ENCODE data around the gene SGSM2. TPM values are rescaled to one million over a fixed set of nuclear protein-coding genes. Genes with fewer than 3 reads are reported as not detected.

Gene SGSM2
- total RNA-seq, 1 donor from 2014 or later: 56.0 TPM

DNA sequence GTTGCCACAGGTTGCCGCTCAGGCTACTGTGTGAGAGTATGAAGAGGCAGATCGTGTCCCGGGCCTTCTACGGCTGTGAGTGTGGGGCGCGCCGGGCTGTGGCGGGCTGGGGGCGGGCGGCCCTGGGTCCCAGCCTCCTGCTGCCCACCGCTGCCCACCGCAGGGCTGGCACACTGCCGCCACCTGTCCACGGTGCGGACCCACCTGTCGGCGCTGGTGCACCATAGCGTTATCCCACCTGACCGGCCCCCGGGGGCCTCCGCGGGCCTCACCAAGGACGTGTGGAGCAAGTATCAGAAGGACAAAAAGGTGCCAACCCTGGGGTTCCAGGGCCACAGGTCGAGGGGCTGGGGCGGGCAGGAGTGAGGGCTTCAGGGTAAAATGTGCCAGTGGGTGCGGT, 34.9 kb downstream of the SGSM2 start:
- Mint-ChIP-seq H3K9me3 (ENCODE audit: unreplicated experiment) (no peaks in the 10 kb centered on the region), H3K27me3 (ENCODE audit: unreplicated experiment) (no peaks in the 10 kb centered on the region), H3K4me1 (ENCODE audit: unreplicated experiment) (peaks cover 14% of the 10 kb centered on the region), H3K4me3 (ENCODE audit: unreplicated experiment) (no peak overlapping the region), H3K27ac (ENCODE audit: unreplicated experiment) (no peak overlapping the region), H3K36me3 (ENCODE audit: unreplicated experiment) (peaks cover 8% of the 10 kb centered on the region)
- TF ChIP-seq, protein P1, sequence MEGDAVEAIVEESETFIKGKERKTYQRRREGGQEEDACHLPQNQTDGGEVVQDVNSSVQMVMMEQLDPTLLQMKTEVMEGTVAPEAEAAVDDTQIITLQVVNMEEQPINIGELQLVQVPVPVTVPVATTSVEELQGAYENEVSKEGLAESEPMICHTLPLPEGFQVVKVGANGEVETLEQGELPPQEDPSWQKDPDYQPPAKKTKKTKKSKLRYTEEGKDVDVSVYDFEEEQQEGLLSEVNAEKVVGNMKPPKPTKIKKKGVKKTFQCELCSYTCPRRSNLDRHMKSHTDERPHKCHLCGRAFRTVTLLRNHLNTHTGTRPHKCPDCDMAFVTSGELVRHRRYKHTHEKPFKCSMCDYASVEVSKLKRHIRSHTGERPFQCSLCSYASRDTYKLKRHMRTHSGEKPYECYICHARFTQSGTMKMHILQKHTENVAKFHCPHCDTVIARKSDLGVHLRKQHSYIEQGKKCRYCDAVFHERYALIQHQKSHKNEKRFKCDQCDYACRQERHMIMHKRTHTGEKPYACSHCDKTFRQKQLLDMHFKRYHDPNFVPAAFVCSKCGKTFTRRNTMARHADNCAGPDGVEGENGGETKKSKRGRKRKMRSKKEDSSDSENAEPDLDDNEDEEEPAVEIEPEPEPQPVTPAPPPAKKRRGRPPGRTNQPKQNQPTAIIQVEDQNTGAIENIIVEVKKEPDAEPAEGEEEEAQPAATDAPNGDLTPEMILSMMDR (IDR thresholded peaks at IDR 0.05): no peak
- no peak for DNase-seq (ENCODE audit: extremely low spot score, unreplicated experiment)

DNA sequence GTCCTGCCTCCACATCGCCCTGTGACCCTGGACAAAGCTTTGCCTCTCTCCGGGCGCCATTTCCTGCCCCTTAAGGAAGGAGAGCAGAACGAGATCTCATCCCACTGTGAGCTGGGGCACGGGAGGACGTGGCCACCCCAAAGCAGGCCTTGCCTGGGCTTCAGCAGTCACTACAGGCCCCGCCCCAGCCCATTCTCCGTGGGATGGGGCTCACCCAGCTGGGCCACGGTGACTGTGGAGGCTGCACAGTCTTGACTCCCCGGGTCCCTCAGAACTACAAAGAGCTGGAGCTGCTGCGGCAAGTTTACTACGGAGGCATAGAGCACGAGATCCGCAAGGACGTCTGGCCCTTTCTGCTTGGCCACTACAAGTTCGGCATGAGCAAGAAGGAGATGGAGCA, 35.4 kb downstream of the SGSM2 start:
- H3K27me3 Mint-ChIP-seq (ENCODE audit: unreplicated experiment): no peaks in the 10 kb centered on the region
- TF ChIP-seq, protein P1 (IDR thresholded peaks at IDR 0.05): no peak
- no peak overlapping the region for H3K4me3 Mint-ChIP-seq (ENCODE audit: unreplicated experiment)
- no peaks in the 10 kb centered on the region for H3K9me3 Mint-ChIP-seq (ENCODE audit: unreplicated experiment)
- peaks cover 14% of the 10 kb centered on the region for H3K4me1 Mint-ChIP-seq (ENCODE audit: unreplicated experiment)
- no peak for DNase-seq (ENCODE audit: extremely low spot score, unreplicated experiment)
- H3K27ac Mint-ChIP-seq (ENCODE audit: unreplicated experiment): no peak overlapping the region
- peaks cover 8% of the 10 kb centered on the region for H3K36me3 Mint-ChIP-seq (ENCODE audit: unreplicated experiment)

DNA sequence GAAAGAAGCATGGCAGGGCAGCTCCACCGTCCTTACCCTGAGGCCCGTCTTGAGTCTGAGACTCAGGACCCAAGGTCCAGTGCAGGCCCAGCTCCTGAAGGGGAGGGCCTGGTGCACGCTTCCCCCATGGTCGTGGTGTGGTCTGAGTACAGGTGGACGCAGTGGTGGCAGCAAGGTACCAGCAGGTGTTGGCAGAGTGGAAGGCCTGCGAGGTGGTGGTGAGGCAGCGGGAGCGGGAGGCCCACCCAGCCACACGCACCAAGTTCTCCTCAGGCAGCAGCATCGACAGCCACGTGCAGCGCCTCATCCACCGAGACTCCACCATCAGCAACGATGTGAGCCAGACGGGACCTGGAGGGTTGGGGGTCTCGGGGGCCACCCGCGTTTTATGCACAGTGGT, 35.9 kb downstream of the SGSM2 start:
- H3K27me3 Mint-ChIP-seq (ENCODE audit: unreplicated experiment): no peaks in the 10 kb centered on the region
- DNase-seq (ENCODE audit: extremely low spot score, unreplicated experiment): no peak
- no peaks in the 10 kb centered on the region for H3K9me3 Mint-ChIP-seq (ENCODE audit: unreplicated experiment)
- TF ChIP-seq, protein P1 (IDR thresholded peaks at IDR 0.05): no peak
- H3K4me1 Mint-ChIP-seq (ENCODE audit: unreplicated experiment): peaks cover 14% of the 10 kb centered on the region
- H3K36me3 Mint-ChIP-seq (ENCODE audit: unreplicated experiment): peaks cover 8% of the 10 kb centered on the region
- no peak overlapping the region for H3K4me3 Mint-ChIP-seq (ENCODE audit: unreplicated experiment)
- H3K27ac Mint-ChIP-seq (ENCODE audit: unreplicated experiment): no peak overlapping the region

DNA sequence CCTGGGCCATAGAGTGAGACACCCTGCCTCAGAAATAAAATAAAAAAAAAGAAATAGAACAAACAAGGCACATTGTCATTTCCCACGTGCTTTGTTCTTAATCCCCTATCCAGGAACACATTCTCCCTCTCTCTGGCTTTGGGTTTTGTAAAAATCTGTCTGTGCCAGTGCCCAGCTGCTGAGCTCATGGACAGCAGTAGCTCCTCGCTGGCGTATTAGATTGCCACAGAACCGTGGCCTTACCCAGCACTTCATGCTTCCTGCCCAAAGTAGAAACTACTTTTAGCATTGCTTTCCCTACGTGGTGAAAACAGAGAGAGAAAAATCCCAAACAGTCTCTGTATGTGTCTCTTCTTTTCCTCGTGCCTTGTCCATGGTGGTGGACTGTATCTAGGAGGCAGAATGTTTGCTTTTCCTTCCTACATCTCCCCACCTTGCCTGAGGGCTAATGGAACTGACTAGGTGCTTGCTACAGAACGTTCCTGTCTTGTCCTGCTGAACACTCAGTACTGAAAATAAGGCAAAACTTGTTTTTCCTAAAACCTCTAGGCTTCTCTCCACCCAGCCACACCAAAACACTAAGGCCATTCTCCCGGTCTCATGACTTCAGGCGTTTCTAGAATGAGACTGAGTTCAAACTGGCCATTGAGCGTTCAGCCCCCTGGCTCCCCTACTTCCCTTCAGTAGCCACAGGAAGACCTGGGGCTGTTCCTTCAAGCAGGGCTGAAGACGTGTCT, 37.4 kb downstream of the SGSM2 start:
- TF ChIP-seq, protein P1 (IDR thresholded peaks at IDR 0.05): no peak
- Mint-ChIP-seq H3K27ac (ENCODE audit: unreplicated experiment) (peak overlapping the region; percentile 32), H3K4me3 (ENCODE audit: unreplicated experiment) (no peak overlapping the region), H3K4me1 (ENCODE audit: unreplicated experiment) (peaks cover 12% of the 10 kb centered on the region), H3K27me3 (ENCODE audit: unreplicated experiment) (no peaks in the 10 kb centered on the region), H3K36me3 (ENCODE audit: unreplicated experiment) (peaks cover 11% of the 10 kb centered on the region), H3K9me3 (ENCODE audit: unreplicated experiment) (no peaks in the 10 kb centered on the region)
- no peak for DNase-seq (ENCODE audit: extremely low spot score, unreplicated experiment)

DNA sequence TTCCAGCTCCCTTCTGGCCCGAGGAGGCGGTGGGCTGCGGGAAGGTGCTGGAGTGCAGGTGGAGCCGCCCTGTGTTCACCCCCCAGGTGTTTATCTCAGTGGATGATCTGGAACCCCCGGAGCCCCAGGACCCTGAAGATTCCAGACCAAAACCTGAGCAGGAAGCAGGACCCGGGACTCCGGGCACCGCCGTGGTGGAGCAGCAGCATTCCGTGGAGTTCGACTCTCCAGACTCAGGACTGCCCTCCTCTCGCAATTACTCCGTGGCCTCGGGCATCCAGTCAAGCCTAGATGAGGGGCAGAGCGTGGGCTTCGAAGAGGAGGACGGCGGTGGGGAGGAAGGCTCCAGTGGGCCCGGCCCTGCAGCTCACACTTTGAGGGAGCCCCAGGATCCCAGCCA, 38.1 kb downstream of the SGSM2 start:
- peaks cover 11% of the 10 kb centered on the region for H3K36me3 Mint-ChIP-seq (ENCODE audit: unreplicated experiment)
- H3K27me3 Mint-ChIP-seq (ENCODE audit: unreplicated experiment): no peaks in the 10 kb centered on the region
- no peak overlapping the region for H3K27ac Mint-ChIP-seq (ENCODE audit: unreplicated experiment)
- DNase-seq (ENCODE audit: extremely low spot score, unreplicated experiment): no peak
- H3K4me3 Mint-ChIP-seq (ENCODE audit: unreplicated experiment): no peak overlapping the region
- TF ChIP-seq, protein P1 (IDR thresholded peaks at IDR 0.05): no peak
- peaks cover 6% of the 10 kb centered on the region for H3K4me1 Mint-ChIP-seq (ENCODE audit: unreplicated experiment)
- no peaks in the 10 kb centered on the region for H3K9me3 Mint-ChIP-seq (ENCODE audit: unreplicated experiment)

All from osteocyte (in vitro differentiated cells).